Endometrial microvascular endothelial cells (primary cell): ENCODE results near the gene TTBK1. TPM values are rescaled to one million over a fixed set of nuclear protein-coding genes. Genes with fewer than 3 reads are reported as not detected.

Experiments used
- in situ Hi-C: cut with HindIII; loops from 2 replicates; pipeline ENCODE4 v1.10.0; 2017; ENCODE audit warnings: low sequenced_read_pairs, low pct_unique_long_range_greater_than_20kb; ENCODE audit errors: inconsistent ontology term
- total RNA-seq: library from RNA; depleted of rRNA; stranded (reverse); fragments of >200 nt; gene quantifications from one replicate; pipeline ENCODE4 v1.2.3, GENCODE V29; 2015; ENCODE audit errors: inconsistent ontology term

Gene TTBK1
- total RNA-seq, 1 donor from 2014 or later: not detected

DNA sequence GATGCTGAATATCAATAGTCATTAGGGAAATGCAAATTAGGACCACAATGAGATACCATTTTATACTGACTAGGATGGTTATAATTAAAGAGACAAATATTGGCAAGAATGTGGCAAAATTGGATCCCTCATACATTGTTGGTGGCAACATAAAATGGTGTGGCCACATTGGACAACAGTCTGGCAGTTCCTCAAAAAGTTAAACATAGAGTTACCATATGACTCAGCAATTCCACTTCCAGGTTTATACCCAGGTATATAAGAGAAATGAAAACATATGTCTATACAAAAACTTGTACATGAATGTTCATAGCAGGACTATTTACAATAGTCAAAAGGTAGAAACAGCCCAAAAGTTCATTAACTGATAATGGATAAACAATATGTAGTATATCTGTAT lies 67.3 kb downstream of the TTBK1 start:
- in situ Hi-C loops: no loop called here

DNA sequence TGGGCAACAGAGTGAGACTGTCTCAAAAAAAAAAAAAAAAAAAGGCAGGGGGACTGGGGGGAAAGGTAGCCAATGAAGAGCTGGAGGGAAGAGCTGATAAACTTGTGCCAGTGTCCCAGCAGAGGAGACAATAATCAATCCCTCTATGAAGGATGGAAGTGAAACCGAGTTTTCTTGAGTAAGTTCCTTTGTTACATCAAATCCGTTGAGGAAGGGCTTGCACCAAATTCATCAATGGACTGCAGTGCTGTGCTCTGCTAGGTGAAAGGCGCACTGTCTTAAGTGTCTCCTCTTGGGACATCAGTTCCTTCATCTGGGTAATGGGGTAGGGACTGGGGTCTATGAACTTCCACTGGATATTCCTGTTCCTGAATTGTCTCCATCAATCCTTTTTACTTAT lies 68.4 kb downstream of the TTBK1 start:
- in situ Hi-C loops: no loop called here

GRCh38 chr6:43313813-43314212 lies 70.5 kb downstream of the TTBK1 start:
- in situ Hi-C loops: no loop called here

DNA sequence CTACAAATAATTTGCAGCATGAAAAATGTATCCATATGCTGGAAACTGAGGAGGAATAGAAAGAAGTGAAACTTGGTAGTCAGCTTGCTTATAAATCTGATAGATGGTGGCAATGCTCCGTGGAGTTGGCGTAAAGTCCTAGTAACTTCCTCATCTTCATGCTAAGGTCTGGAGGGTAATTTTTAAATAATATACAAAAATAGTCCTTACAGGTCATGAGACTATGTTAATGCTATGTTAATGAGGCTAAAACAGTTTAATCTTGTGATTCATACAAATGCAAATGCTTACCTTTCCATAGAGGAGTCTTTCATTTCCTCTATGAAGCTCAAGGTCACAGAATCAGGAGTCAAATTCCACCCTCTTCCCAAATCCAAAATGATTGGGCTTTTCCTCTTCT lies 74.7 kb downstream of the TTBK1 start:
- in situ Hi-C loops: no loop called here

DNA sequence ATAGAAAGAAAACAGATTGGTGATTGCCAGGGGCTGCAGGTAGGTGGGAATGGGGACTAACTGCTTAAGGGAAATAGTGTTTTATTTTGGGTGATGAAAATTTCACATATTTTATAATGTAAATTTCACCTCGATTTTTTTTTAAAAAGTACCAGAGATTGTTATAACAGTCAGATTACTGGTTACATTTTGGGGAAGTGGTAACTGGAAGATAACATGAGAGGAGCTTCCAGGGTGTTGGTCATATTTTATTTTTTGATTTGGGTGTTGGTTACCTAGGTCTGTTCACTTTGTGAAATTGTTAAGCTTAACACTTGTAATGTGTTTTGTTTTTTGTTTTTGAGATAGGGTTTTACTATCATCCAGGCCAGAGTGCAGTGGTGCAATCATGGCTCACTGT lies 82.6 kb downstream of the TTBK1 start:
- in situ Hi-C loops: no loop called here

- in situ Hi-C loops: no loop called here
These were observed 85.2 kb downstream of the TTBK1 start for GRCh38 chr6:43328528-43328927.

- in situ Hi-C loops: no loop called here
These were observed 88.2 kb downstream of the TTBK1 start for GRCh38 chr6:43331470-43331869.

GRCh38 chr6:43331891-43332290 lies 88.6 kb downstream of the TTBK1 start:
- in situ Hi-C loops: no loop called here

GRCh38 chr6:43334466-43335095 lies 91.3 kb downstream of the TTBK1 start:
- in situ Hi-C loops: no loop called here

DNA sequence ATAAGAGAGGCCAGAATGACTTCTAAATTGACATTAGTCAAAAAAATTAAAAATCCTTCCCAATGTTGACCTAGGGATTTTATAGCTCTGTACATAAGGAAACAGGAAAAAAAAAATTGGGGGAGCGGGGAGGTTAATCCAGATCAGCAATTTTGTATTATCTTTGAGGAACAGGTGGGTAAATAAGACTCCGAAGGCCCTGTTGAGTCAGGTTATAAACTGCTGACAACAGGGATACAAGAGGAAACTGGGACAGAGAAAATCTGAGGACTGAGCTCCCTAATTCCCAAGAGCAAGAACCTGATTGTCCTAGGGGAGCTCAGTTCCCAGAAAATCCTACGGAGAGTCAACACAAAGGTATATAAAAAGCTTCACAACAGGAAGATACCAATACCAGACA lies 92.2 kb downstream of the TTBK1 start:
- in situ Hi-C loops: no loop called here

GRCh38 chr6:43336382-43336781 lies 93.1 kb downstream of the TTBK1 start:
- in situ Hi-C loops: no loop called here

Other genes with a start within 250 kb of the TTBK1 start
- gene MEA1, start 229.5 kb upstream of the TTBK1 start, total RNA-seq: 69.5 TPM
- gene KLHDC3, start 229.2 kb upstream of the TTBK1 start, total RNA-seq: 98.8 TPM
- 114 TPM for gene RRP36, start 221.9 kb upstream of the TTBK1 start, total RNA-seq
- 15.8 TPM for gene CUL7, start 189.6 kb upstream of the TTBK1 start, total RNA-seq
- gene MRPL2, start 184.0 kb upstream of the TTBK1 start, total RNA-seq: 29.3 TPM
- gene KLC4, start 183.8 kb upstream of the TTBK1 start, total RNA-seq: 18.6 TPM
- gene PTK7, start 167.2 kb upstream of the TTBK1 start, total RNA-seq: 43.1 TPM
- 28.9 TPM for gene SRF, start 72.2 kb upstream of the TTBK1 start, total RNA-seq
- 31.2 TPM for gene CUL9, start 61.3 kb upstream of the TTBK1 start, total RNA-seq
- 121 TPM for gene DNPH1, start 14.0 kb upstream of the TTBK1 start, total RNA-seq
- gene SLC22A7, start 54.8 kb downstream of the TTBK1 start, total RNA-seq: not detected
- not detected for gene CRIP3, start 65.3 kb downstream of the TTBK1 start, total RNA-seq
- gene ZNF318, start 126.2 kb downstream of the TTBK1 start, total RNA-seq: 8.8 TPM
- gene ABCC10, start 184.1 kb downstream of the TTBK1 start, total RNA-seq: 14.8 TPM
- gene DLK2, start 212.1 kb downstream of the TTBK1 start, total RNA-seq: not detected
- gene TJAP1, start 234.1 kb downstream of the TTBK1 start, total RNA-seq: 18.9 TPM